BJ (cell line): Measurements from ENCODE around the gene CD2BP2. TPM values are rescaled to one million over a fixed set of nuclear protein-coding genes. Genes with fewer than 3 reads are reported as not detected.
"Not testable (repeated sequence)": the region's sequence is repeated elsewhere in the genome, so short reads cannot be mapped to it uniquely, and the experiment has no call there.

Experiments used
- CTCF ChIA-PET: fragments of 350-600 bp; formaldehyde crosslinking; extraction: SDS; loops from one replicate; lab custom pipeline; 2021; ENCODE audit warnings: antibody characterized with exemption, inconsistent platforms; lab: Yijun Ruan, JAX
- POLR2A ChIA-PET: fragments of 300-600 bp; sonication (Branson Sonifier 250); formaldehyde crosslinking; extraction: SDS; loops from one replicate; lab custom pipeline; 2021; ENCODE audit warnings: antibody characterized with exemption; lab: Charles Lee
- DNase-seq: peaks from one replicate; pipeline ENCODE4 v3.0.0-alpha.2; 2011; ENCODE audit warnings: low read depth
- H3K27me3 ChIP-seq: 2 replicates; pipeline ENCODE4 v1.6.0; 2011; ENCODE audit warnings: low read length; ENCODE audit not compliant: control insufficient read depth, insufficient read depth
- H3K36me3 ChIP-seq: 2 replicates; pipeline ENCODE4 v1.5.1; 2011; ENCODE audit warnings: low read length; ENCODE audit not compliant: control insufficient read depth, insufficient read depth
- H3K4me3 ChIP-seq: 2 replicates; pipeline ENCODE4 v1.5.1; 2011; ENCODE audit warnings: low read depth, mild to moderate bottlenecking, control low read depth, low read length
- CTCF ChIP-seq: IDR thresholded peaks from 2 replicates; pipeline ENCODE4 v1.5.1; 2011; ENCODE audit warnings: low read depth, mild to moderate bottlenecking, control low read depth, inconsistent platforms, low read length, moderate library complexity; ENCODE audit not compliant: insufficient read depth
- polyA plus RNA-seq: library from polyadenylated mRNA; depleted of rRNA; stranded (reverse); fragments of >200 nt; gene quantifications from 2 replicates; pipeline ENCODE4 v1.2.3, GENCODE V29; 2011

Gene CD2BP2
- polyA plus RNA-seq, 1 experiment, result 50.3 TPM

- no peak for TF ChIP-seq CTCF
- ChIA-PET POLR2A (no interaction called here), CTCF (no interaction called here)
- DNase-seq, result no peak
- peaks cover 6% of the 10 kb centered on the region; the same call in 1 of the 2 replicates for H3K36me3 ChIP-seq
- H3K27me3 ChIP-seq, result no peaks in the 10 kb centered on the region
- no peak overlapping the region for H3K4me3 ChIP-seq
These were observed 5.4 kb downstream of the CD2BP2 start for GRCh38 chr16:30349675-30350074.

GRCh38 chr16:30348929-30349328 is 6.2 kb downstream of the CD2BP2 start:
- ChIA-PET CTCF (no interaction called here), POLR2A (no interaction called here)
- TF ChIP-seq CTCF, result no peak
- Histone ChIP-seq H3K36me3 (peaks cover 6% of the 10 kb centered on the region; the same call in 1 of the 2 replicates), H3K4me3 (no peak overlapping the region), H3K27me3 (no peaks in the 10 kb centered on the region)
- no peak for DNase-seq

- POLR2A ChIA-PET, result no interaction called here
- no peak for TF ChIP-seq CTCF
- no peak for DNase-seq
- H3K27me3 ChIP-seq, result no peaks in the 10 kb centered on the region
- H3K36me3 ChIP-seq, result peaks cover 3% of the 10 kb centered on the region; the same call in 1 of the 2 replicates
- CTCF ChIA-PET, result no interaction called here
- no peak overlapping the region for H3K4me3 ChIP-seq
These were observed 7.0 kb downstream of the CD2BP2 start for GRCh38 chr16:30348113-30348512.

- Histone ChIP-seq H3K27me3 (no peaks in the 10 kb centered on the region), H3K36me3 (0 out of 2 replicates have a peak, but pooled peaks cover 1% of the 10 kb centered on the region), H3K4me3 (no peak overlapping the region)
- TF ChIP-seq CTCF, result no peak
- no peak for DNase-seq
- POLR2A ChIA-PET, result no interaction called here
- CTCF ChIA-PET, result interaction anchor here (0.7 kb wide), 1 partner anchor 10 kb away, joined by 4 read pairs; no protein-coding TSS in a partner anchor
These were observed 8.8 kb downstream of the CD2BP2 start for GRCh38 chr16:30346286-30346685.

GRCh38 chr16:30343491-30343820 is 11.7 kb downstream of the CD2BP2 start:
- H3K27me3 ChIP-seq, DNase-seq, H3K36me3 ChIP-seq, H3K4me3 ChIP-seq, POLR2A ChIA-PET: not testable (repeated sequence)
- CTCF ChIA-PET, result interaction anchor here (1.8 kb wide), 1 partner anchor 66 kb away, joined by 6 read pairs; no protein-coding TSS in a partner anchor
